ENCODE data around the gene RASSF5.

- TF ChIP-seq CTCF (IDR thresholded peaks at IDR 0.05 in 2 of 3, conservative IDR thresholded peaks at IDR 0.05 in 1 of 3; ENCODE audit: control insufficient read depth in 2 of 3, extremely low read depth in 1 of 3, insufficient read depth in 1 of 3, low read depth in 3 of 3, low read length in 3 of 3) (peak; percentile 77 to 87 (median 84)), POLR2A (IDR thresholded peaks at IDR 0.05; ENCODE audit: low read depth, low read length) (no peak)
These were observed 27.9 kb upstream of the RASSF5 start for GRCh38 chr1:206479183-206480125.
